ENCODE results near the gene CFAP126.
"Not testable (repeated sequence)": the region's sequence is repeated elsewhere in the genome, so short reads cannot be mapped to it uniquely, and the experiment has no call there.

CFAP126 gene, protein sequence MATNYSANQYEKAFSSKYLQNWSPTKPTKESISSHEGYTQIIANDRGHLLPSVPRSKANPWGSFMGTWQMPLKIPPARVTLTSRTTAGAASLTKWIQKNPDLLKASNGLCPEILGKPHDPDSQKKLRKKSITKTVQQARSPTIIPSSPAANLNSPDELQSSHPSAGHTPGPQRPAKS

DNA sequence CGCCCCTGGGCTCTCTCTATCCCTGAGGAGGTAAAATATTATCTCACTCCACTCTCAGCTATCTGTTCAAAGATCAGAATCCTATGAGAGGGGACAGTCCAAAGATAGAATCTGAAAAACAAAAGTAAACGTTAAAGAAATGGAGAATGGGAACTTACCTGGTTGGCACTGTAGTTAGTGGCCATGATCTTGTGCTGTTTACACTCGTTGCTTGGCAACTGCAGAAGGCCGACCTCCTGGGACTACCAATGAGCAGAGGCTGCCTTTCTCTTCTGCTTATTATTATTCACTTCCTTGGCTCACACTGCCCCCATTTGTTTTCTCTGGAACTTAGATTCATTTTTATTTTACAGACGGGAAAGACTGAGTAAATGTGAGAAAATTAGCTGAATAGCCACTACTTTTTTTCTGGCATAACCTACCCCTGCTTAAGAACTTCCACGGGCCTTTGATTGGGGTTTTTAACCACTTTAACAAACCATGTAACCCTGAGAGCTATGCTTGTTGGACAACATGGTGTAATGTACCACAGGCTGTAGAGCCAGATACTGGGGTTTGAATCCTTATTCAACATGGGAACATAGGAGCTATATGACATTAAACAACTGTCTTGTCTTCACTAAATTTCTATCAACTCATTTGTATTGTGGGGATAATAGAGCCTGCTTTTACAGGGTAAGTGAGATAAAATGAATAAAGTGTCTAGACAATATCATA lies at the start of gene CFAP126:
Gene CFAP126 (minus strand): TSS at position 193 of the 717 bp plus-strand sequence. CDS start 8 bp downstream, at position 185.
- DNase-seq (ENCODE audit: low read depth in 2 of 2), result peak; percentile 10 to 21

DNA sequence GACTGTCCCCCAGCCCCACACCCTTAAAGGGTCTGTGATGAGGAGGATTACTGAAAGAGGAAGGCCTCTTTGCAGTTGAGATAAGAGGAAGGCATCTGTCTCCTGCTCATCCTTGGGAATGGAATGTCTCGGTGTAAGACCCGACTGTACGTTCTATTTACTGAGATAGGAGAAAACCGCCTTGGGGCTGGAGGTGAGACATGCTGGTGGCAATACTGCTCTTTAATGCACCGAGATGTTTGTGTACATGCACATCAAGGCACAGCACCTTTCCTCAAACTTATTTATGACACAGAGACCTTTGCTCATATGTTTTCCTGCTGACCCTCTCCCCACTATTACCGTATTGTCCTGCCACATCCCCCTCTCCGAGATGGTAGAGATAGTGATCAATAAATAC lies 45.4 kb upstream of the CFAP126 start:
- not testable (repeated sequence) for DNase-seq (ENCODE audit: low read depth in 2 of 2)

DNA sequence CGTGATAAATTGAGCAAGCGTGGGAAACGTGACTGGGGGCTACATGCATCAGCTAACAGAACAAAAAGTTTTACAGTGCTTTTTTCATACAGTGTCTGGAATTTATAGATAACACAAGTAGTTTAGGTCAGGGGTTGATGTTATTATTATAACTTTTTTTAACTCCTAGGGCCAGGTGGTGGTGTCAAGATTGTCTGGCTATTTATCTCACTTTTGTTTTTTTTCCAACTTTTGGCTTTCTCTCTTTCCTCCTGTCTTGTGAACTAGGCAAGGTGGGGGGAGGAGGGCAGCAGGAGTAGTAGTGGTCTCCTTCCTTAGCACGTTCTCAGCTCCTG lies 42.9 kb upstream of the CFAP126 start:
- DNase-seq (ENCODE audit: low read depth in 2 of 2), result not testable (repeated sequence)

DNA sequence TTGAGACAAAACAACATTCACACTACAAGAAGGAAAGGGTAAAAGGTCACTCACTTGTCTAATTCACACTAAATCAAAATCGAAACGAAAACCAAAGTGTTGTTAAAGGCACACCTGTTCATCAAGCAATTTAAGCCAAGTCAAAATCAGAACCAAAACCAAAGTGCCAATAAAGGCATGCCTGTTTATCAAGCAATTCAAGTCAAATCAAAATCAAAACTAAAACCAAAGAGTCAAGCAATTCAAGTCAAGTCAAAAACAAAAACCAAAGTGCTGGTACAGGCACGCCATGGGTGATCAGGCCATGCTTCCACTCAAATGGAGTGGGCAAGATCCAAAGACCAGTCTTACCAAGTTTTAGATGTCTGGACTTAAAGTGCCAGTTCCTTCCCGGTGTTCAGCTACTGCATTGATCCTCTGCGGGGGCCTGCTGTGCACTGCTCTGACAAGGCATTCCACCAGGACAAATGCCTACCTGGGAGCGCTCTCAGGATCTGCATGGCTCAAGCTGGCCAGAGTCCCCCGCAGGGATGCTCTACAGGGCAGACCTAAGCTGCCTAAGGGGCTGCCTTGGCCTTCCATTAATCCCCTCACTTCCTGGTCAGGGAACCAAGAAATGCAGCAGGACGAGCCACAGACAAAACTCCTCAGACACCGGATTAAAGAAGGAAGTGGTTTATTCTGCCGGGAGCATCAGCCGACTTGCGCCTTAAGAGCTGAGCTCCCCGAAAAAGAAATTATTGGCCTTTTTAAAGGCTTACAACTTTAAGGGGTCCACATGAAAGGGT lies 42.4 kb upstream of the CFAP126 start:
- not testable (repeated sequence) for DNase-seq (ENCODE audit: low read depth in 2 of 2)

DNA sequence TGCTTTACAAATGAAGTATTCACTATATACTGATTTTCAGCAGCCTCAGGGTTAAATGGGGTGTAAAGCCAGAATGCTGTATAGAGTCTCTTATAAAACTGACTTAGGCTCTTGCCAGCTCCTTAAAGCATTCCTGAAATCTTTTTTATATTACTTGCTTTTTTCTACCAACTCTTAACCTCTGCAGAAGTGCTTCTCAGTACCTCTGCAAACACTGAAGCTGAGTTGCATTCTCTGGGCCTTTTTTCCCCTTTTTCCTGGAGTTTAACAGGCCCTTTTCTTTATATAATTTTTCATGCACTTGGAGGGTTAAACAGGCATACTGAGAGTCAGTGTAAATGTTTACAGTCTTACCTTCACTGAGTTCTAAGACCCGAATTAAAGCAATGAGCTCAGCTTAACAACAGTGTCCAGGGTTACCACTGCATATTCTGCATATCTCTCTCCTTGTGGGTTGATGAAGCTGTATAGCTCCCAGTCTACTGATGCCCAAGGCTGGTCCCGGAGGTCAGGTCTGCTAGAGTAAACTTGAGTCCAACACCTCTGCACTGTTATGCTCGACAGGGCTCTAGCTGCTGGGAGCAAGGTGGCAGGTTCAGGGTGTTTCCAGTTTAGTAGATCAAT lies 40.9 kb upstream of the CFAP126 start:
- DNase-seq (ENCODE audit: low read depth in 2 of 2), result no peak

DNA sequence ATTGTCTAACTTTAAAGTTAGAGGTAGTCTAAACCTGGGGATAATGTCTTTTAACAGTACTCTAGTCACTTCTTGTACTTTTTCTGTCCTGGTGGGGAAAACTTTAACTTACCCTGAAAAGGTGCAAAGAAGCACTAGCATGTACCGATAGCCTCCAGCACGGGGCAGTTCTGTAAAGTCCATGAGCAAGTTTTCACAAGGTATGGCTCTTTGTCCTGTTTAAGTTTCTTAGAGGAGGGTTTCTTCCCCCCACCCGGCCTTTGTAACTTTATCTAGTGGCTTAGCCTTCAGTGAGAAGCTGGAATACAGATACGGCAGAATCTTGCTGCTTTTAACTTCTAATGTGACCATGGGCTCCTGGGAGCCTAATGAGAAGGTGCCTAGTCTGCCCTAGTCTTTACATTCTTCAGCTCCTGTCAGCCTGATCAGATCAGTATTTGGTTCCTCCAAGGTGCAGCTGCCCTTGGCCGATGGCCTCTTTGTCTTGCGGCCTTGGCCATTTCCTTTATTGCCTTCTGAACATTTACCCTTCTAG lies 39.8 kb upstream of the CFAP126 start:
- DNase-seq (ENCODE audit: low read depth in 2 of 2), result no peak

DNA sequence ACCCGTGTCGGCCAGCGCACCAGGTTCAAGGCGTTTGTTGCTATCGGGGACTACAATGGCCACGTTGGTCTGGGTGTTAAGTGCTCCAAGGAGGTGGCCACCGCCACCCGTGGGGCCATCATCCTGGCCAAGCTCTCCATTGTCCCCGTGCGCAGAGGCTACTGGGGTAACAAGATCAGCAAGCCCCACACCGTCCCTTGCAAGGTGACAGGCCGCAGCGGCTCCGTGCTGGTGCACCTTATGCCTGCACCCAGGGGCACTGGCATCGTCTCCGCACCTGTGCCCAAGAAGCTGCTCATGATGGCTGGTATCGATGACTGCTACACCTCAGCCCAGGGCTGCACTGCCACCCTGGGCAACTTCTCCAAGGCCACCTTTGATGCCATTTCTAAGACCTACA lies 38.9 kb upstream of the CFAP126 start:
- not testable (repeated sequence) for DNase-seq (ENCODE audit: low read depth in 2 of 2)

DNA sequence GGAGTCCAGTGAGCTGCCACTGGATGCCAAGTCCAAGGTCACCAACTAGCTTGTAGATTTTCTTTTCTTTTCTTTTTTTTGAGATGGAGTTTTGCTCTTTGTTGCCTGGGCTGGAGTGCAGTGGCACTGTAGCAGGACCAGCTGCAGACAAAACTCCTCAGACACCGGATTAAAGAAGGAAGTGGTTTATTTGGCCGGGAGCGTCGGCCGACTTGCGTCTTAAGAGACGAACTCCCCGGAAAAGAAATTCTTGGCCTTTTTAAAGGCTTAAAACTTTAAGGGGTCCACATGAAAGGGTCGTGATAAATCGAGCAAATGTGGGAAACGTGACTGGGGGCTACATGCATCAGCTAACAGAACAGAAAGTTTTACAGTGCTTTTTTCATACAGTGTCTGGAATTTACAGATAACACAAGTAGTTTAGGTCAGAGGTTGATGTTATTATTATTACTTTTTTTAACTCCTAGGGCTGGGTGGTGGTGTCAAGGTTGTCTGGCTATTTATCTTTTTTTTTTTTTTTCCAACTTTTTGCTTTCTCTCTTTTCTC lies 36.4 kb upstream of the CFAP126 start:
- no peak for DNase-seq (ENCODE audit: low read depth in 2 of 2)

DNA sequence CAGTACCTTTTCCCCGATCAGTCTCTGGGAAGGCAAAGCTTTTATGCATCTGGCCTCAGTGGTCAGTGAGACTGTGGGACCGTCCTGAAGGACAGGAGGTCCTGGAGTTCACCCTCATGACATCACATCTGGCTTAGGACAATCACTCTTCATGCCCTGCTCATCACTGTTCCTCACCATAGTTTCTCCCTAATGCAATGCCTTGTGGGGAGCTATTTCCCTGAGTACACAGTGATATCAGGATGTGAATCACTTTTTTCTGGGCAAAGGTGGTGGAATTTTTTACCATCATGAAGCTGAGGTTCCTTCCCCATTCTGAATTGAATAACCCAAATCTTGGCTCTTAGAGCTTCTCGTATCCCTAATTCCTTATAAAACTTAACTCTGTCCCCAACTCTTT lies 34.8 kb upstream of the CFAP126 start:
- no peak for DNase-seq (ENCODE audit: low read depth in 2 of 2)

DNA sequence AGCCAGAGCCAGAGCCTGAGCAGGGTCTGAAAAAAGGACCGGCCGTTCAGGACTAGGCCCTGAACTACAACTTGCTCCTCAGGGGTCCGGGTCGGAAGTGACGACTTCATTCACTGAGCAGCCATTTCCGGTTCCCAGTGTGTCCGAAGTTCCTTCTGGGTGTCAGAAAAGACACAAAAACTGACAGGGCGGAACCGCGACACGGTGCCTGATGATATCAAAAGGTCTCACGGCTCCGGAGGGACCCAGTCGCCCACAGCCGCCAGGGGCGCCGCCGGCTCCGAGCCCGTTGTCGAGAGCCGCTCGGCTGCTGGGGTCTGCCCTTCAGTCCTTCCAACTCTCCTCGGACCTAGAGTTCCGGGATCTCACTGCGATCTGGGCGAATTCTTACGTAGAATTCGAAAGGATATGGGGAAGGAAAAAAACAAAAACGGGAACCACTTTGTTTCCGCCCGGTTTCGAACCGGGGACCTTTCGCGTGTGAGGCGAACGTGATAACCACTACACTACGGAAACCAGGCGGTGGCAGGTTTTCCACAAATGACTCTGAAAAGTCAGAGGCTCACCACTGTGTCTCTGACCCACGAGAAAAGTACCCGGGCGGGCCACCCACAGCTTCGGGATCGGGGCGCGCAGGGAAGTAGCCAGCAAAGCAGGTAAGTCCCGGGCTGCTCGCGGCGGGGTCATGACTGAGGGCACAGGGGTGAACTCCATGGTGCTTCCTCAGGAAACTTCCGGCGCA lies 31.8 kb upstream of the CFAP126 start:
- peak; percentile 79 to 80 for DNase-seq (ENCODE audit: low read depth in 2 of 2)

DNA sequence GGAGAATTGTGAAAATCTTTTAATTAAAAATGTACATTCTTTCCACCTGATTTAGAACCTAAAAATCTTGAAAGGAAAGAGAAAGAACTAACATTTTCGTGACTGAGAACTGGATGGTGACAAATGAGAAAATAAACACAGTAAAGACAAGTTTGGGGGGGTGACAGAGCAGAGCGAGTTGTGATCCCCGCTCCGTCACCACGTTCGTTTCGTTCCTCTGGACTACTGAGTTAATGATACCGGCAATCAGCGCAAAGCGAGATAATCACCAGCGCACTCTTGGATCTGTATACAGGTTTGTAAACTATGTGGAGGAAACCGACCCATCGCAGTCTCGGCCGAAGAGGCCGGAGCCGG lies 31.2 kb upstream of the CFAP126 start:
- DNase-seq (ENCODE audit: low read depth in 2 of 2), result no peak

DNA sequence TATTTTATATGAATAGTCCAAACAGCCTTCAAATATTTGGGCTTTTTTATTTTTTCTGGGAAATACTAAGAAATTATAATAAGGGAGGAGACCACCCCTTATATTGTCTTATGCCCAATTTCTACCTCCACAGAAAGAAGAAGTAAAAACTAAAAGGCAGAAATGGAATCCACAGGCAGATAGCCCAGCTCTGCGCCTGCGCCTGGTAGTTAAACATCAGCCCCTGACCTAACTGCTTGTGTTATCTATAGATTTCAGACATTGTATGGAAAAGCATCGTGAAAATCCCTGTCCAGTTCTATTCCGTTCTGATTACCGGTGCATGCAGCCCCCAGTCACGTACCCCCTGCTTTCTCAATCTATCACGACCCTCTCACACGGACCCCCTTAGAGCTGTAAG lies 29.4 kb upstream of the CFAP126 start:
- not testable (repeated sequence) for DNase-seq (ENCODE audit: low read depth in 2 of 2)

DNA sequence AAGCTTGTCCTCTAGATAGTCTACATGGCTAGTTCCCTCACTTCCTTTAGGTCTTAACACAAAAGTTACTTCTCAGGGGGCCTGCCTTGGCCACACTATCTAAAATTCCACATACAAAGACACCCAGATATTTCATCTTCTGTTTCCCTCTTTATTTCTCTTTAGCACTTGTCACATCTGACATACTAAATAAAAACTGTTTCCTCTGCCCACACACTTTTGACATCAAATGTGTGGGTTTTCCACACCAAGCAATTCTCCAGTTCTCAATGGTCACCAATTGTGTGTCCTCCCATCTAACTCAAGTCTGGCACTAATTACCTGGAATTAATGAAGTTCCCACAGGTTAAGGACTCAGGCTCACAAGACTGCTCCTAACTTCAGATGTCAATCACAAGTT lies 25.5 kb upstream of the CFAP126 start:
- DNase-seq (ENCODE audit: low read depth in 2 of 2), result no peak

DNA sequence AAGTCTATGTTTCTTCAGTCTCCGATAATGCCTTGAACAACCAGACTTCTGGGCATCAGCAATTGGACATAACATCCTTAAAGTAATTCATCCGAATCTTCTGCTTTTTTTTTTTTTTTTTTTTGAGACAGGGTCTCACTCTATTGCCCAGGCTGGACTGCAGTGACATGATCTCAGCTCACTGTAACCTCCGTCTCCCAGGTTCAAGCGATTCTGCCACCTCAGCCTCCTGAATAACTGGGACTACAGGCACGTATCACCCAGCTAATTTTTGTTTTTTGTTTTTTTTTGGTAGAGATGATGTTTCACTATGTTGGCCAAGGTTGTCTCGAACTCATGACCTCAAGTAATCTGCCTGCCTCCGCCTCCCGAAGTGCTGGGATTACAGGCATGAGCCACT lies 23.9 kb upstream of the CFAP126 start:
- DNase-seq (ENCODE audit: low read depth in 2 of 2), result no peak

DNA sequence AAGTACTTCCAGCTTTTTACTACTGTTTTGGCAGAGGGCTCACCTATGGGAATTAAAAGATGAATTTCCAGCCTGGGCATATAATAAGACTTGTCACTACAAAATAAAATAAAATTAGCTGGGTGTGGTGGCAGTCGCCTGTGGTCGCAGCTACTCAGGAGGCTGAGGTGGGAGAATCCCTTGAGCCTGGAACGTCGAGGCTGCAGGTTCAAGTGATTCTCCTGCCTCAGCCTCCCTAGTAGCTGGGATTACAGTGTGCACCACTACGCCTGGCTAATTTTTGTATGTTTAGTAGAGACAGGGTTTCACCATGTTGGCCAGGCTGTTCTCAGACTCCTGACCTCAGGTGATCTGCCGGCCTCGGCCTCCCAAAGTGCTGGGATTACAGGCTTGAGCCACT lies 23.5 kb upstream of the CFAP126 start:
- not testable (repeated sequence) for DNase-seq (ENCODE audit: low read depth in 2 of 2)

DNA sequence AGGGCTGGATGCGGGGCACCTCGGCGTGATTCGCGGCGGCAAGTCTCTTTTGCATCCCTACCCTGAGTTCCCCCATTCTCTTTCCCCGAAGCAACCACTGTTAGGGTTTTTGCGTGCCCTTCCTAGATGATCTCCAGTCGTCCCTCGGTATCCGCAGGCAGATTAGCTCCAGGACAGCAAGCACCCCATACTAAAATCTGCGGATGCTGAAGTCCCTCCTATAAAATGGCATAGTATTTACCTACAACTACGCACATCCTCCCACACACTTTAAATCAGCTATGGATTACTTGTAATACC lies 22.8 kb upstream of the CFAP126 start:
- no peak for DNase-seq (ENCODE audit: low read depth in 2 of 2)

DNA sequence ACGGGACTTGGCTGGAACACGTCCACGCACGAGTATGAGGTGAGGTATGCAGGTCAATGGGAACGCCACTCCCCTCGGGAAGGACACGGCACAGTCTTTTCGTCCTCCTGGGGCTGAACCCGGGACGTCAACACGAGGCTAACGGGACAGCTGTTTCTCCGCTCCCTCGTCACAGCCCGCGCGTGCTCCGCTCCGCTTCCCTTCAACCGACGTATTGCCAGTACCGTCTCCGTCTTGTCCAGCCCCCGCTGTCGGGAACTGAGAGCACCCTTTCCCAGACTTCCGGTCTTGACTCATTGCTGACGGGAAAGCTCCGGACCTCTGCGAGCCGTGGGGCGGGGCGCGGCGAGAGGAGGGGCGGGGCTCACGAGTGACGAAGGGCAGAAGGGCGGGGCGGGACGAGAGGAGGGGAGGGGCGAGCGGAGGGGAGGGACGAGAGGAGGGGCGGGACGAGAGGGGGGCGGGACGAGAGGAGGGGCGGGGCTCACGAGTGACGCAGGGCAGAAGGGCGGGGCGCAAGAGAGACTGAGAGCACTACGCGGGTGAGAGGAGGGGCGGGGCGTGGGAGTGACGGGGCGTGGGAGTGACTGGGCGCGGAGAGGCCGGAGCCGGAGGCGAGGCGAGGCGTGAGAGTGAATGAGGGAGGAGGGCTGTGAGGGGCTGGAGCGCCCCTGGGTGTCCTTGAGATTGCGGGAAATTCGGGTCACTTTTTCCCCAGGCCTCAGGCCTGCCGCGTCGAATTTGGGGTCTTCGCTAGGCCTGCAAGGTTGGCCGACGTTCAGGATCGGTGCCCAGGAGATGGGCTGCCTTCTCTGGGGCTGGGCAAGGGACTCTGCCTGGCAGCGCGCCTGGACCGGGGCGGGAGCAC lies 22.2 kb upstream of the CFAP126 start:
- peak; percentile 80 to 82 for DNase-seq (ENCODE audit: low read depth in 2 of 2)

DNA sequence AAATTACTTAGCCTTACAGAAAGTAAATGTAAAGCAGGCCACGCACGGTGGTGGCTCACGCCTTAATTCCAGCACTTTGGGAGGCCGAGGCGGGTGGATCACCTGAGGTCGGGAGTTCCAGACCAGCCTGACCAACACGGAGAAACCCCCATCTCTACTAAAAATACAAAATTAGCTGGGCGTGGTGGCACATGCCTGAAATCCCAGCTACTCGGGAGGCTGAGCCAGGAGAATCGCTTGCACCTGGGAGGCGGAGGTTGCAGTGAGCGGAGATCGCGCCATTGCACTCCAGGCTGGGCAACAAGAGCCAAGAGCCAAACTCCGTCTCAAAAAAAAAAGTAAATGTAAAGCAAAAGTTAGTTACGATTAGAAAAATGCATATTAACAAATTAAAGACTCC lies 21.5 kb upstream of the CFAP126 start:
- DNase-seq (ENCODE audit: low read depth in 2 of 2), result not testable (repeated sequence)

DNA sequence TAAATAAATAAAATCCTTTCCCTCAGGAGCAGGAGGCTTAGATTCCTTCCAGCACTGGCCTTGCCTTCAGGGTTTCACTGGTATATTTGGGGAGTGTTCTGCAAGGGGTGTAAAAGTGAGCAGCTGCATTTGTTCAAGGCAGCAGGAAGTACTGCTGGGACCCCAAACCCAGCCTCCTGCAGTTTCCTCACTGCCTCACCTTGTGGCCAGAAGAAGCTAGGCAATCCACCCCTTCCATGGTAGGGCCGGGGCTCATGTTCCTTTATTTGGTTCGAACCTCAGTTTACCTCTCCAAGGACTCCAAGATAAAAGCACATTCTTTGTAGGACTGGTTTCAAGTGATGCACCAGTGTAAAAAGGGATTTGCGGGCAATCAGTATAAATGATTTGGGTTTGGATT lies 21.0 kb upstream of the CFAP126 start:
- DNase-seq (ENCODE audit: low read depth in 2 of 2), result no peak

DNA sequence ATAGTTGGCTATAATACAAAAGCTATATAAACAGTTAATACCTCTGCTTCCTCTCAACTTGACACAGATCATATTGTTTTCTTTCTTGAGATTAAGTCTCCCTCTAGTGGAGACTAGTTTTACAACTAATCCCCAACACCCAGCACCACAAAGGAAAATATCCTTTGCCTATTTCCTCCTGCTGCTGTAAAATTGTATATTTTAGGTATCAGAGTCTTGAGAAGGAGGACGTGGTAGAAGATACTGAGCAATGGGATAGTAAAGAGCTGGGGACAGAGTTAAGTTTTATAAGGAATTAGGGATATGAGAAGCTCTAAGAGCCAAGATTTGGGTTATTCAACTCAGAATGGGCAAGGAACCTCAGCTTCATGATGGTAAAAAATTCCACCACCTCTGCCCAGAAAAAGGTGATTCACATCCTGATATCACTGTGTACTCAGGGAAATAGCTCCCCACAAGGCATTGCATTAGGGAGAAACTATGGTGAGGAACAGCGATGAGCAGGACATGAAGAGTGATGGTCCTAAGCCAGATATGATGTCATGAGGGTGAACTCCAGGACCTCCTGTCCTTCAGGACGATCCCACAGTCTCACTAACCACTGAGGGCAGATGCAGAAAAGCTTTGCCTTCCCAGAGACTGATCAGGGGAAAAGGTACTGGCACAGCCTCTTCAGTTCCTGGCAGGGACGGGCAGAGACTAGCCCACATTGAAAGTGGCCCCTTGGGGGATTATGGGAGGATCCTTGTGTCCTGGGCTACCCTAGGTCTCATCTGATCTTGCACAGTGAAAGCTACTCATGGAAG lies 14.7 kb upstream of the CFAP126 start:
- DNase-seq (ENCODE audit: low read depth in 2 of 2), result no peak

Data from stimulated activated CD8-positive, alpha-beta memory T cell treated with anti-CD3 and anti-CD28 coated beads, Interleukin-15, amount 100 ng/mL, for 48 hours (primary cell).